Right lobe of liver (tissue), 6 donors: Measurements from ENCODE around the gene PARVB. TPM values are rescaled to one million over a fixed set of nuclear protein-coding genes. Genes with fewer than 3 reads are reported as not detected.

Experiments used
- ATAC-seq, 4 donors: fragments of 200-7000 bp; cut with Tn5 transposase; one replicate each; pipeline ENCODE4 v1.9.1; 2020; ENCODE audit warnings: mild to moderate bottlenecking in 4 of 4, moderate library complexity in 4 of 4
- DNase-seq, 3 donors: peaks; one replicate each; pipeline ENCODE4 v3.0.0-alpha.2; 2020
- H3K27ac ChIP-seq, 3 donors: fragments of 200-600 bp; one replicate each; pipeline ENCODE4 v1.8.0; 2022
- H3K27me3 ChIP-seq, 2 donors: fragments of 200-600 bp; one replicate each; pipeline ENCODE4 v1.8.0; 2022
- H3K36me3 ChIP-seq, 4 donors: fragments of 200-600 bp; sonication (generic) in 1 of 4; one replicate each; pipeline versions ENCODE4 v1.5.1 to v1.8.0; 2017 to 2022; ENCODE audit warnings: control low read depth in 1 of 4
- H3K4me1 ChIP-seq, 4 donors: fragments of 200-600 bp; sonication (generic) in 1 of 4; one replicate each; pipeline versions ENCODE4 v1.5.1 to v1.8.0; 2017 to 2022; ENCODE audit warnings: control low read depth in 1 of 4
- H3K4me3 ChIP-seq, 3 donors: fragments of 200-600 bp; one replicate each; pipeline ENCODE4 v1.8.0; 2022
- H3K9me3 ChIP-seq, 4 donors: fragments of 200-600 bp; sonication (generic) in 1 of 4; one replicate each; pipeline versions ENCODE4 v1.5.1 to v1.8.0; 2017 to 2022; ENCODE audit warnings: control low read depth in 1 of 4
- CTCF ChIP-seq, 4 donors: fragments of 200-600 bp in 3 of 4; fragments of 450-650 bp in 1 of 4; IDR thresholded peaks; one replicate each; pipeline versions ENCODE4 v1.5.1 to v1.8.0; 2016 to 2022; ENCODE audit warnings: antibody characterized with exemption in 4 of 4, mild to moderate bottlenecking in 2 of 4
- POLR2A ChIP-seq: fragments of 450-650 bp; IDR thresholded peaks from one replicate; pipeline ENCODE4 v1.6.1; 2017; ENCODE audit warnings: antibody characterized with exemption, mild to moderate bottlenecking
- WGBS: methylation state at CpG from one replicate; pipeline ENCODE4 v1.1.6; 2018; ENCODE audit warnings: low coverage, low lambda C conversion rate; ENCODE audit not compliant: insufficient coverage; ENCODE audit errors: missing lambda C conversion rate; 5-methylcytosine and 5-hydroxymethylcytosine counted together
- intact Hi-C, 2 donors: fragments of 100-400 bp; cut with DNase I; formaldehyde crosslinking; loops; one replicate each; pipeline versions ENCODE4 v1.11.2 to v1.14.1; 2022
- total RNA-seq, 6 experiments: library from RNA; depleted of rRNA in 2 of 6; stranded (reverse); fragments of >200 nt in 2 of 6; fragmentation: NEBNext Ultra II Directional in 3 of 6; extraction: Animal tissue kit (Norgen Biotek cat#: 25700) in 3 of 6; gene quantifications; one replicate each; pipeline versions ENCODE4 v1.1.0 to v1.2.4, GENCODE V29; 2016 to 2023
- donor health status: DM: no; HTN: yes; CAD: no.
- donor health status: DM: no; HTN: no; CAD: no.
- donor health status: DM: no; HTN: no; CAD: no.
- donor health status: DM: no; HTN: yes; CAD: no.
- donor health status: DM: no; HTN: yes; CAD: no.

The PARVB gene
- total RNA-seq, 6 experiments from 2014 or later = 14.2 to 21.3 (median 15.2) TPM

- intact Hi-C loops = no loop called here
- DNase-seq (peak in 1 of 3 donors; percentile 20), ATAC-seq (no peak)
- H3K4me3 ChIP-seq = no peak overlapping the region
- 54% methylated on average over 7 of the region's 9 CpGs for WGBS
- H3K27me3 ChIP-seq = no peaks in the 10 kb centered on the region
- no peak for TF ChIP-seq CTCF (IDR thresholded peaks at IDR 0.05)
- TF ChIP-seq POLR2A = no peak
- H3K27ac ChIP-seq = no peak overlapping the region
- no peaks in the 10 kb centered on the region for H3K9me3 ChIP-seq
- no peaks in the 10 kb centered on the region for H3K36me3 ChIP-seq
- no peaks in the 10 kb centered on the region for H3K4me1 ChIP-seq
These were observed 69.7 kb downstream of the PARVB start for GRCh38 chr22:44093791-44094190.

- DNase-seq (peak in 1 of 3 donors; percentile 16), ATAC-seq (no peak)
- no peak overlapping the region for H3K4me3 ChIP-seq
- no peak overlapping the region for H3K27ac ChIP-seq
- WGBS = 88% methylated on average over 8 of the region's 14 CpGs
- no peaks in the 10 kb centered on the region for H3K4me1 ChIP-seq
- H3K27me3 ChIP-seq = no peaks in the 10 kb centered on the region
- no peaks in the 10 kb centered on the region for H3K36me3 ChIP-seq
- intact Hi-C loops = no loop called here
- TF ChIP-seq POLR2A (no peak), CTCF (IDR thresholded peaks at IDR 0.05) (no peak)
- no peaks in the 10 kb centered on the region for H3K9me3 ChIP-seq
These were observed 70.7 kb downstream of the PARVB start for GRCh38 chr22:44094751-44095302.

- no peak for TF ChIP-seq POLR2A
- no peak overlapping the region for H3K27ac ChIP-seq
- no peaks in the 10 kb centered on the region for H3K9me3 ChIP-seq
- DNase-seq = peak in 1 of 3 donors; percentile 26
- H3K36me3 ChIP-seq = no peaks in the 10 kb centered on the region
- no peak for ATAC-seq
- no peaks in the 10 kb centered on the region for H3K27me3 ChIP-seq
- no peaks in the 10 kb centered on the region for H3K4me1 ChIP-seq
- intact Hi-C loops = no loop called here
- WGBS = no CpG with 5 or more reads among the region's 11 CpGs
- H3K4me3 ChIP-seq = no peak overlapping the region
These were observed 72.6 kb downstream of the PARVB start for GRCh38 chr22:44096736-44097135.

GRCh38 chr22:44097263-44098020, 73.3 kb downstream of the PARVB start:
- intact Hi-C loops = no loop called here
- ATAC-seq = no peak
- no peak for TF ChIP-seq POLR2A
- no peak for TF ChIP-seq CTCF (IDR thresholded peaks at IDR 0.05)
- Histone ChIP-seq H3K4me1 (no peaks in the 10 kb centered on the region), H3K27me3 (no peaks in the 10 kb centered on the region), H3K36me3 (no peaks in the 10 kb centered on the region), H3K9me3 (no peaks in the 10 kb centered on the region), H3K27ac (no peak overlapping the region), H3K4me3 (no peak overlapping the region)
- 70% methylated on average over 2 of the region's 23 CpGs for WGBS
- peak in 1 of 3 donors; percentile 37 for DNase-seq

- ATAC-seq (peak in 1 of 4 donors; percentile 40), DNase-seq (peak in 1 of 3 donors; percentile 44)
- H3K27me3 ChIP-seq = no peaks in the 10 kb centered on the region
- no peak overlapping the region for H3K4me3 ChIP-seq
- no peak overlapping the region for H3K27ac ChIP-seq
- TF ChIP-seq CTCF (IDR thresholded peaks at IDR 0.05) = no peak
- no peaks in the 10 kb centered on the region for H3K36me3 ChIP-seq
- no peaks in the 10 kb centered on the region for H3K9me3 ChIP-seq
- no peaks in the 10 kb centered on the region for H3K4me1 ChIP-seq
- WGBS = 86% methylated on average over 5 of the region's 17 CpGs
- intact Hi-C loops = no loop called here
These were observed 74.1 kb downstream of the PARVB start for GRCh38 chr22:44098021-44098739.
